Fibroblast of lung (primary cell): Measurements from ENCODE around the gene WNT10A.

Experiments
- CTCF ChIP-seq, 2 donors: IDR thresholded peaks in 1 of 2; conservative IDR thresholded peaks in 1 of 2; 1 replicate in 1 of 2; 2 replicates in 1 of 2; pipeline ENCODE4 v1.5.1; 2011 to 2012; ENCODE audit warnings: low read length in 2 of 2, control low read depth in 1 of 2, inconsistent platforms in 1 of 2, low read depth in 1 of 2, mild to moderate bottlenecking in 1 of 2
- EZH2 ChIP-seq: IDR thresholded peaks from 2 replicates; pipeline ENCODE4 v1.5.1; 2012; ENCODE audit warnings: low read length, control low read depth, mild to moderate bottlenecking; ENCODE audit errors: missing control alignments

- no peak for TF ChIP-seq CTCF (conservative IDR thresholded peaks at IDR 0.05 in 1 of 2, IDR thresholded peaks at IDR 0.05 in 1 of 2; ENCODE audit: low read depth in 1 of 2, low read length in 2 of 2)
- TF ChIP-seq EZH2: no peak
Measured at GRCh38 chr2:218896501-218897393, 16.1 kb downstream of the WNT10A start.
